Stimulated activated CD8-positive, alpha-beta memory T cell treated with anti-CD3 and anti-CD28 coated beads, Interleukin-12 subunit alpha, Interleukin-12 subunit beta, amount 100 ng/mL, for 4 hours (primary cell): Measurements from ENCODE around the gene SCEL.
"Not testable (repeated sequence)": the region's sequence is repeated elsewhere in the genome, so short reads cannot be mapped to it uniquely, and the experiment has no call there.

Experiments
- DNase-seq: peaks from one replicate; pipeline ENCODE4 v3.0.0-alpha.2; 2020; ENCODE audit warnings: low read depth

The SCEL gene, protein sequence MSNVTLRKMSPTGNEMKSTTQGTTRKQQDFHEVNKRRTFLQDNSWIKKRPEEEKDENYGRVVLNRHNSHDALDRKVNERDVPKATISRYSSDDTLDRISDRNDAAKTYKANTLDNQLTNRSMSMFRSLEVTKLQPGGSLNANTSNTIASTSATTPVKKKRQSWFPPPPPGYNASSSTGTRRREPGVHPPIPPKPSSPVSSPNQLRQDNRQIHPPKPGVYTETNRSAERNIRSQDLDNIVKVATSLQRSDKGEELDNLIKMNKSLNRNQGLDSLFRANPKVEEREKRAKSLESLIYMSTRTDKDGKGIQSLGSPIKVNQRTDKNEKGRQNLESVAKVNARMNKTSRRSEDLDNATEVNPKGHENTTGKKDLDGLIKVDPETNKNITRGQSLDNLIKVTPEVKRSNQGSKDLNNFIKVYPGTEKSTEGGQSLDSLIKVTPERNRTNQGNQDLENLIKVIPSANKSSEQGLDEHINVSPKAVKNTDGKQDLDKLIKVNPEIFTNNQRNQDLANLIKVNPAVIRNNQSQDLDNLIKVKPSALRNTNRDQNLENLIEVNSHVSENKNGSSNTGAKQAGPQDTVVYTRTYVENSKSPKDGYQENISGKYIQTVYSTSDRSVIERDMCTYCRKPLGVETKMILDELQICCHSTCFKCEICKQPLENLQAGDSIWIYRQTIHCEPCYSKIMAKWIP

DNA sequence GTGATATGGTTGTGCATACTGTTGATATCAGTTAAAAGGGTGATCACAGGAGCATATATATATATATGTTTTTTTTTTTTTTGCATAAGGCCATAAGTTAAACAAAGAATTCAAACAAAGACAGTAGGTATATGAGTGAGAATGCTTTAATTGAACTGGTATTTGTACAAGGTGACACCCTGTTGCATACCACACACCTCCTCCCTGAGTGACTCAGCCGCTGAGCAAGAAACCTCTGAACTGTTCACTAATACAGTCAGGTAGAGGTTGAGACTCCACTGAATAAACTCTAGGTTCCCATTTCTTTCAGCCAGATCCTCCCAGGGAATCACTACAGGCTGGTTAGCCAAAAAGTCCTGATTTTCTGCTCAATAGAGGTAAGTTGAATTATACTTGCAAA is at the start of gene SCEL:
Gene SCEL, plus strand, starts transcription at position 259 of the 400 bp plus-strand sequence. CDS start 20,170 bp downstream, outside the sequence.
- DNase-seq: no peak

DNA sequence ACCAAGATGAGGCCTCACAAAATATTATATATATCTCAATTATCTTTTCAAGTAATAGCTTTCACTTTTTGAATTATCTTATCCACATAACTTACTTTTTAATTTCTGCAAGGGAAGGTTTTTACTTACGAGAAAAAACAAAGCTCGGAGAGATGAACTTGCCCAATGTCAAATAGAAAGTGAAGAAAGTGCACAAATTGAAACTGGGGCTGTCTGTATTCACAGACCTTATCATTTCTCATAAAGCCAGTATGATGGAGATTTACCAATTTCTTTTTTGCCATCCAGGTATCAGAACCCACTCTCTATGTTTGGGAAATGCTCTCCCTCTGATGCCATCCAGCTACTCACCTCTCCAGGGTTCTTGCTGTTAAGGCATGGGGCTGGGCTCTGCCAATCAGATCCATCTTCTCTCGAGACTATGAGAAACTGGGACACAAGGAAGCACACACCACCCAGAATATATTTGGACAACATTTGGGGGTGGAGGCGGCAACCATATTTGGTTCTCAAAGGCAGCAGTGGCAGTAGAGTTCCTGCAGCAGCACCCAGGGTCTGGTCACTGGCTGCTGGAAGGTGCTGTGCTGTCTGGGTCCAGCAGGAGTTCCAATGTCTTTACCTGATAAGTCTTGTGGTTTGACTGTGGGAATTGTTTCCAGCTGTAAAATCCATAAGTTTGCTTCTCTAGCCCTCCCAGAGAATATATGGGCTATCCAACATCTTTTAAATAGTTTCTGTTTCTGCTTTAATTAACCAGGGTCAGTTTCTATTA is 45.8 kb upstream of the SCEL start:
- DNase-seq: no peak

DNA sequence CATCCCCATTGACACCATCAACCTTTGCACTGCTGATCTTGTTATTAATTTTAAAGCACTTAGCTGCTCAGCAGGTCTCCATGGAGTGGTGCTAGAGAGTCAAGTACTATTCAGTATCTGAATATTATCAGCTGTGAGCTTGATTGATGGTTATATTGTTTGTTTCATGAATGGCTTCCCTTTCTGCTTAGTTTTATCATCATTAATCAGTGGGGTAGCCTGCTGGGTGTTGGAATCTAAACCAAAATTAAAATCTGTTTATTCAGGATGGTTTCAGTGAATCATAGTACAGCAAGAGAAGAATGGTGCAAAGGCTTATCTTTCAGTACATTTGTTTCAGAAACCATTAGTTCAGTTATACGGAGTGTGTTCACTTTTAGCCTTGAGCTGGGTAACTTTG is 42.5 kb upstream of the SCEL start:
- DNase-seq: no peak

DNA sequence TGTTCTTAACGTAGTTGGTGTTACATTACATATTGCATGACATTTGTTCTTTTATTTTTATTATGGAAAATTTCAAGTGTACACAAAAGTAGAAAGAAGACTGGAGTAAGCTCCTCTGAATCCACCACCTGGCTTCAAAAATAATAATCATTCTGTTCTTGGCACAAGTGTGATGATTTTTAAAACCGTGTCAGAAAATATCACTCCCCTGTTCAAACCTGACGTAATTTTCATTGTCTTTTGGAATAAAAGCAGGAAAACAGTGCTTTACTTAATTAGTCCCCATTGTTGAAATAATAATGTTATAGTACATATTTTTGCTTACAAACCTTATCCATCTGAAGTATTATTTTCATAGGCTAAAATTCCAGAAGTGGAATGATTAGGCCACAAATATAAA is 41.3 kb upstream of the SCEL start:
- DNase-seq: no peak

DNA sequence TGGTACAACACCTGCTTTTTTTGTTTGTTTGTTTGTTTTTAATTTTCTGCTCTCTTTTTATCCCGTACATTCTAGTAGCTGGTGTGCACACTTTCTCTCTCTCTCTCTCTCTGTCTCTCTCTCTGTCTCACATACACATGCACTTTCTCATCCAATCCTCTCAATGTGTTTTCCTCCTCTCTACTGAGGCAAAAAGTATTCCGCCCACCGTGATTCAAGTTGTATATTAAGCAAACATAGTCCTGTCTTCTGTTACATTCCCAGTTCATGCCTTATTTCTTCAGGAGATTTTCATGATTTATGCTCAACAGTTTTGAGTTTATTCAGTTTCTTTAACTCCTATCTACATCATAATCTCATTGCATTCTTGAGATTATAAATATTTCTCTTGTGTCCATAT is 38.2 kb upstream of the SCEL start:
- no peak for DNase-seq

DNA sequence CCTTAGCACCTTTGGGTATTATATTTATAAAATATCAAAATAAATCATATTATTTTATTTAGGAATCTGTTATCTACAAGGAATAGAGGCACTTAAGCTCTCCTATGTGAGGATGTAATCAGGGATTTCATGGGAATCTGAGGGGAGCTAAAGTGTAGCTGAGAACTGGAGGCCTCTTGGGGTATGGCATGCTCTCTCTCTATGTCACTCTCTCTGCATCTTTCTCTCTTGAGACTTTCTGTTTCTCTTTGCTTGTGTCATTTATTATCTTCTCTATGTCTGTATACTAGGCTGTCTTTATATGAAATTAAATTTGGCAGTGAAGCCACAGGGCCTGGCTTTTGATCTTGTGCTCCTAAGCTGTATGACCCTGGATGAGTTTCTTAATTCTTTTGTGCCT is 37.7 kb upstream of the SCEL start:
- no peak for DNase-seq

DNA sequence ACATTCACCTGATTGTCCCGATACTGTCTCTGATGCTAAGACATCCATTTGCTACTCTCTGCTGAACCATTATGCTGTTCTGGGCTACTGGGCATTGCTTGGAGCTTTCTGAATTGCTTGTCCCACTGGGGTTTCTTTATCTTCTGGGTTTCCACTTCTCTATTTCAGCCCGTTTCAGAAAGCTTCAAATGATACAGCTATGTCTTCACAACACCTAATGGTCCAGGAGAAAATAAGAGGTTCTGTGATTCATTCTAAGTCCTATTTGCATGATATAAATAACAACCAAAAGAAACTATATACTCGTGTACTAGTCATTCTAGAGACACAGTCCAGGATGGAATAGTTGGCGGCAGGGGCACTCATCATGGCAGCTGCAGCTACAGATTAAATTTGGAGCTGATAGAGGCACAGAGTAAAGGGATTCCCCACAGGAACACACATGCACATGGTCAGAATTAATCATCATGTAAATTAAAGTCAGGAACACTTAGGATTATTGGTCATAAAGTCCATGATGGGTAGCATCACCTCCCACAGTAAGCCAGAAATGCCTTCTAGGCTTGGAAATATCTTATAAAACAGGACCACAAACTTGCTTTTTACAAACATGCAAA is 33.3 kb upstream of the SCEL start:
- no peak for DNase-seq

DNA sequence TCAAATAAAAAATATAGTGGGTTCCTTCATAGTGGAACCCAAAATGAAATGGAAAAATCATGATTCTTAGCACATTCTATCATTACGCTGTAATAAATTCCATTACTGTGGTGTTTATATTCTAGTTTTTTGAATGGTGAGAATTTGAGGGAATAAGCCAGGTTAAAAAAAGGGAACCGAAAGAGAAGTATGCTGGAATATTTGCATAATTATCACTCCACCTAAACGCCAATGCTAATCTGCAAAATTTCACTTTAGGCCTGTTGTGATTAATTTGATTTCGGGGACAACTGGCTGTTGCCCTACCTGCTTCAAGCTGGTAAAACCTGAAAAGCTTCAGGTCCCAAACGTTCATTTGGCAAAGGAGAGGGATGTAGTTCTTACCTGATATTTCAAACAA is 32.1 kb upstream of the SCEL start:
- DNase-seq: no peak

DNA sequence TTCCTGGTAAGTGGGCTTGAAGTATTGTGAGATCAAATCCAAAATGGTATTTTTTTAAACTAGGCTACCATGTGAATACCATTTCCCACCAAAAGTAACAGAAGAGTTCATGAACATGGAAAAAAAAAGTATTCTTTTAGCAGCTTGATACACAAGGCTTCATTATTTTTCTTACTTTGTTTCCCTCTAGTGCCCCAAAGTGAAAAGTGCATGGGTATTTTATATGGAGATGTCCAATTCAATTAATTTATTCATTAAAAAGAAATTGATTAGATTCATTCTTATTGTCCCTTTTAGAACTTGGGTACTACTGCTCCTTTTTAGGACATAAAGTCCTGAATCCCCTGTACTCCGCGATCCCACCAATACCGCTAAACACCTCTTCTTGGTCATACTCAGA is 28.6 kb upstream of the SCEL start:
- DNase-seq: no peak

DNA sequence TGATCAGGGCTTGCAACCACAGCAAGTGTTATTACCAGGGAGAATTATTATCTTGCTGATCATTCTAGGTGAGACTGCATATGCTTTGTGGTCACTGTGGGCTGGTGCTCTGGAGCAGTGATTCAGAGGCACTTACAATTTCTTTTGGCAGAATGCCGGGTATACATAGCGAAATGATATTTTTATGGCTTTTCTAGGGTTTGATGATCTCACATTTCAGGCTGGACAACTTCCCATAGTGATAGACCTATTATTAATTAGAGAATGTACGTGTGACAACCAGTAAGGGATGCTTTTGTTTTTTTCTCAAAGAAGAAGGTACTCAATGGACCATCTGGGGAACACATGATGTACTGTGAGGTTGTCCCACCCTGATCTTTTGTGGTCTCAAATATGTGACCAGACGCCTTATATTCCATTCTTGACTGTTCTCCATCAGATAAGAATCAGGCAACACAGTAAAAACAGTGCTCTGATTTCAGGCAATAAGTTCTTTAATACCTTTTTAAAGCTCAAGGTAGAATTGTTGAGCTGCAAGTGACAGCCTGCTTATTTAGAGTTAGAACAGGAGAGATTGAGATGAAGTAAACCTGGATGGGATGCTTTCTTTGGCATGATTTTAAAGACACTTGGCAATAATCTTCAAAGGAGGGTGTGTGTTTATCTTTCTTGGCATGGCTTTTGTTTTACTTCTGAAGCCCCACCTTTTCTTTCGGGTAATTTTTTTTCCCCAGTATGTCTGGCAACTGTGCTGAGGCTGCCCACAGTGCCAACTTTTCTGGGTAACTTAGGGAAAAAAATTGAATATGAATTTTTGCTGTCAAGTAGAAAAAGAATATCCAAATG is 27.4 kb upstream of the SCEL start:
- DNase-seq: no peak

DNA sequence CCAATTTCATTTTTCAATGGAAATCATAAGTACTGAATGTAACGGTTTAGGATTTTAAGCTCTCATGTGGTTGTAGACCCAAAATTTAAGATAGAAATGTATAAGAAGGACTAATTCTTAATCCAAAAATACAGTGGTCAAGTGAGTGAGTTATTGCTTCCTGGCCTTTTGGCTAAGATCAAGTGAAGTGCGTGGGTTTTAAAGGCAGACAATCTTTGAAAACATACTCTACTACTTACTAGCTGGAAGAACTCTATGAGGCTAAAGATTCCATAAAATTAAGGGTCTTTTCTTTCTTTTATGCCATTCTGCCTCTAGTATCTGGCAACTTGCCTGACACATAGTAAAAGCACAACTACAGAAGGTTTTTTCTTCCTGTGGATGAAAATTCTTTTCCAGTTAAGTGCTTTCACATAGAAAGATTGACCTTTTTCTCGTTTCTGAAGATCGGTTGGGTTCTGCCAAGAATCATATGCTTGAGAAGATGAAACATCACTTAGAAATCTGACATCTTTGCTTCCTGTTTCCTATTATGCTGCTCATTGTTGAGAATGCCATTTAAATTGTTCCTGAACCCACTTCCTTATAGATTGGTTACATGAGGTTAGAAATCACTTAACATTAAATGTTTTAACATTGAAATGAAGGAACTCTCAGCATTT is 26.4 kb upstream of the SCEL start:
- no peak for DNase-seq

DNA sequence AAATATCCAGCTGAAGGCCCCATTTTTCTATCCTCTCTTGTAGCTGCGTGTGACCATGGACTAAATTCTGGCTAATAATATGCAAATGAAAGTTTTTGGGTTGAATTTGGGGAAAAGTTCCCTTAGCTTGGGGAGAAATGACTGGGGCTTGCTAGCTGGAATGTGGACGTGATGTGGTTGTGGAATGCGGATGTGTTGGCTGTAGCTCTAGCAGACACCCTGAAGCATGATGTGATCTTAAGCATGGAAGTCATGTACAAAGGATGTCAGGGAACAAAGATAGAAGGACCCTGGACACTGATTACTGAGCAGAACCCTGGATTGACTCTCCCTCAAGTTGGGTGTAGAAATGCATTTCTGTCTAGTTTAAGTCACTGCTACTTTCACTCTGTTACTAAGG is 25.4 kb upstream of the SCEL start:
- DNase-seq: no peak

DNA sequence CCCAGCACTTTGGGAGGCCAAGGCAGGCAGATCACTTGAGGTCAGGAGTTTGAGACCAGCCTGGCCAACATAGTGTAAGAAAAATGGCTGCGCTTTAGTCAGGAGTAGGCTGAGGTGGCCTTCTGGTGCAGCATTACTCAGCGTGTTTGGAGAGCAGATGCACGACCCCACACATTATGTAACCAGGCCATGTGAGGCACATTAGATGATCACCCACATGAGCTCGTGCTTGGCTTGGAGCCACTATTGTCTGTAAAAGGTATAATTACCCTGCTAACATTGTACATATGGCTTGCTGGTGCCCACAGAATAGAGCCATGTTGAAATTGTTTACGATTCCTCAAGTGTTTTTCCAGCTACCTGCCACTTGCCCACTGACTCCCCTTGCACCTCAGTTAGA is 24.0 kb upstream of the SCEL start:
- no peak for DNase-seq

DNA sequence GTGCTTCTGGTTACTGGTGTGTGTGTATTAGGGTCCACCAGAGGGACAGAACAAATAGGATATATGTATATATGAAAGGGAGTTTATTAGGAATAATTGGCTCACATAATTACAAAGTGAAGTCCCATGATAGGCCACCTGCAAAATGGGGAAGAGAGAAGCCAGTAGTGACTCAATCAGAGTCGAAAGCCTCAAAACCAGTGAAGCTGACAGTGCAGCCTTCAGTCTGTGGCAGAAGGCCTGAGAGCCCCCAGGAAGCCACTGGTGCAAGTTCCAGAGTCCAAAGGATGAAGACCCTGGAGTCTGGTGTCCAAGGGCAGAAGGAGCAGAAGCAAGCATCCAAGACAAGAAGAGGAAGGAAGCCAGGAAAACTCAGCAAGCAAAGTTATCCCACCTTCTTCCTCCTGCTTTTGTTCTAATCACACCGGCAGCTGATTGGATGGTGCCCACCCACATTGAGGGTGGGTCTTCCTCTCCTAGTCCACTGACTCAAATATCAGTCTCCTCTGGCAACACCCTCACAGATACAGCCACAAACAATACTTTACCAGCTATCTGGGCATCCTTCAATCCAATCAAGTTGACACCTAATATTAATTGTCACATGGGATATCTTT is 21.7 kb upstream of the SCEL start:
- DNase-seq: no peak

DNA sequence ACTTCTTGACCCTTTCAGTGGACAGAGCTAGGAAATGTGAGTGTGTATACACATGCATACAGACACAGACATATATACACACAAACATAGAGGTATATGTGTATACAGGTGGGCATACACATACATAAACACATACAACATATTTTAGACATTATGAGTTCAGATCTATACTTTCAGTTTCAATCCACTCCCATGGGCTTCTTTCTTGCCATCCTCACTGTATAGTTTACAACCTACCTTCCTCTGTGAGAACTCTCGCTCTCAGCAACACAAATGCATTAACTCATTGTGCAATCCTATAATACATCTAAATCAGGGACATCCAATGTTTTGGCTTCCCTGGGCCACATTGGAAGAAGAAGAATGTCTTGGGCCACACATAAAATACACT is 21.2 kb upstream of the SCEL start:
- DNase-seq: no peak

DNA sequence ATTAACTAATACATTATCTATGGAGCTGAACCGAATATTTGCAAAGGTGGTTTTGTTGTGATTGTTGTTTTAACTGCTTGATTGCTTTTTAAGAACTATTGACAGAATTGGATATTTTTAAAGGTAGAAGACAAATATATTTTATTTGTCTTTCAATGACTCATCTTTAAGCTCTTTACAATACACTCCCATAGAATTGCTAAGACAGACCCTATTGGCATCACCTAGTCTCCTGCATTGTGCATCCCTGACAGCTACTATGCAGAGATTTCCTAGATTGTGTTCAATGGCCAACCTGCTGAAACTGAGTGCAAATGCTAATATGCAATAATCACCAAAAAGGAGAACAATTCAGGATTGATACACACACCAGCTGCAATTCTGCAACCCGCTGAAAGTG is 19.7 kb upstream of the SCEL start:
- no peak for DNase-seq

DNA sequence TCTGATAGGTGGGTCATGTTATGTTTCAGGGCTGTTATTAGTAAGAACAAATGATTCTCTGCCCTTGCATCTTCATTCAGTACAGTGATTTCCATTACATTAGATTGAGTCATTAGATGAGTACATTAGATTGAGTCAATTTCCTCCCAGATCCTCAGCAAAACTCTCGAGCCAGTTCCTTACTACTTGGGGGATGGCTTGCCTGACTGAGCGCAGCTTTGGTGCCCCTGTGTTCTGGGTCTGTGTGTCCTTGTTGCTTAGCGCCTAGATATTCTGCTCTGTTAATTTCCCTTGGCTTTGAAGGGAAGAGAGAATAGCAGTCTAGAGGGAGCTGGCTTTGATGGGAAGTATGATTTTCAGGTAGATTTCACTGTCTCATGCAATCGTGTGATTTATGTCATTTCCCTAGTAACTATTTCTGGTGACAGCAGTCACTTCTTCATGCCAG is 19.1 kb upstream of the SCEL start:
- no peak for DNase-seq

DNA sequence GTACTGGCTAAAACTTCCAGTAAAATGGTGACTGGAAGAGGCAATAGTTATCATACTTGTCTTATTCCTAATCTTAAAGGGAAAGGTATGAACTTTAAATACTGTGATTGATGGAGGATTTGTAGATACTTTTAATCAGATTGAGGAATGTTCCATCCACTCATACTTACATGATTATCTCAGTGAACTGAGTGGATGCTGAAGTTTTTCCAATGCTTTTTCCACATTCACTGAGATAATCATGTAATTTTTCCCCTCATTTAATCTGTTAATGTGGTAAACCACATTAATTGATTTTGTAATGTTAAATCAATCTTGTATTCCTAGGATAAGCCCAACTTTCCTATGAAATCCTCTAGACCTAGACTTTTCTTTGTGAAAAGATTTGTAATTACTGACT is 17.2 kb upstream of the SCEL start:
- DNase-seq: no peak

DNA sequence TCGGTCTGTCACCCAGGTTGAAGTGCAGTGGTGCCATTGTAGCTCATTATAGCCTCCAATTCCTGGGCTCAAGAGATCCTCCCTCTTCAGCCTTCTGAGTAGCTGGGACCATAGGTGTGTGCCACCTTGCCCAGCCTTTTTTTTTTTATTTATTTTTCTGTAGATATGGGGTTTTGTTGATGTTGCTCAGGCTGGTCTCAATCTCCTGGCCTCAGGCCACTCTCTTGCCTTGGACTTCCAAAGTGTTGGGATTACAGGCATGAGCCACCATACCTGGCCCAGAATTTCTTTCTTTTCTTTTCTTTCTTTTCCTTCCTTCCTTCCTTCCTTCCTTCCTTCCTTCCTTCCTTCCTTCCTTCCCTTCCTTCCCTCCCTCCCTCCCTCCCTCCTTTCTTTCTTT is 16.1 kb upstream of the SCEL start:
- not testable (repeated sequence) for DNase-seq

DNA sequence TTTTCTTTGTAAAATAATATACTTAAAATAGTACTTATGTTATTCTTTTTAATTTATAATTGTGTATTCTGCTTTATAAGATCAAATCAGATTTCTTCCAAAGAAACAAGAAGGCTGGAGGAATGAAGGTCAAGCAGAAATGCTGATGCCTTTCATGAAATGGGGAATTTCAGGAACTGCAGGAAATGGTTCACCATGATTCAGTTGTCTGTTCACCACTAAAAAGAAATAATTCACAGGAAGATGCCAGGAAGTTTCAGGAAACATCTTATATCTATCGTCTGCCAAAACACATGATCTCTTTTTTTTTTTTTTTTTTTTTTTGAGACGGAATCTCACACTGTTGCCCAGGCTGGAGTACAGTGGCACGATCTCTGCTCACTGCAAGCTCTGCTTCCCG is 15.7 kb upstream of the SCEL start:
- no peak for DNase-seq

DNA sequence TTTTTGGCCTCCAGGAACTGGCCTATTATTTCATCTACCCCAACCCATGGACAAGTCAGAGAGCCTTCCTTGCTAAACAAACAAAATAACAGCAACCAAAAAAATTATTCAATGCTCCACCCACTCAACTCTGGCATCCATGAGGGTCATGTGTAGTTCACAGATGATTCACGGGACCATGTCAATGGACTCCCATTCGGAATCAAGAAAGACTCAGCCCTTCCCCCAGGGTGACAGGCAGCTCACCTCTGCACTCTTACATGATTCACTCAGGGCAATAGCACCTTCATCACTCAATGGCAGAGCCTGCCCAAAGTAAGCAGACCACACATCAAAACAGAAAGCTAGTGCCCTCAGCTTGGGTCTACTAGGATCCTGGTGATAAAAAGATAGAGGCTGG is 14.3 kb upstream of the SCEL start:
- DNase-seq: no peak
